HG02642 (cell line): Measurements from ENCODE around the gene SERTAD1.
A peak's percentile ranks its signal among the peaks of the same experiment; 100 is the strongest.

ENCODE experiments used
- ATAC-seq: cut with Tn5 transposase; IDR thresholded peaks from one replicate; pipeline ENCODE4 v1.9.1; 2021; ENCODE audit warnings: mild to moderate bottlenecking; ENCODE audit not compliant: unreplicated experiment, poor library complexity

The SERTAD1 gene

DNA sequence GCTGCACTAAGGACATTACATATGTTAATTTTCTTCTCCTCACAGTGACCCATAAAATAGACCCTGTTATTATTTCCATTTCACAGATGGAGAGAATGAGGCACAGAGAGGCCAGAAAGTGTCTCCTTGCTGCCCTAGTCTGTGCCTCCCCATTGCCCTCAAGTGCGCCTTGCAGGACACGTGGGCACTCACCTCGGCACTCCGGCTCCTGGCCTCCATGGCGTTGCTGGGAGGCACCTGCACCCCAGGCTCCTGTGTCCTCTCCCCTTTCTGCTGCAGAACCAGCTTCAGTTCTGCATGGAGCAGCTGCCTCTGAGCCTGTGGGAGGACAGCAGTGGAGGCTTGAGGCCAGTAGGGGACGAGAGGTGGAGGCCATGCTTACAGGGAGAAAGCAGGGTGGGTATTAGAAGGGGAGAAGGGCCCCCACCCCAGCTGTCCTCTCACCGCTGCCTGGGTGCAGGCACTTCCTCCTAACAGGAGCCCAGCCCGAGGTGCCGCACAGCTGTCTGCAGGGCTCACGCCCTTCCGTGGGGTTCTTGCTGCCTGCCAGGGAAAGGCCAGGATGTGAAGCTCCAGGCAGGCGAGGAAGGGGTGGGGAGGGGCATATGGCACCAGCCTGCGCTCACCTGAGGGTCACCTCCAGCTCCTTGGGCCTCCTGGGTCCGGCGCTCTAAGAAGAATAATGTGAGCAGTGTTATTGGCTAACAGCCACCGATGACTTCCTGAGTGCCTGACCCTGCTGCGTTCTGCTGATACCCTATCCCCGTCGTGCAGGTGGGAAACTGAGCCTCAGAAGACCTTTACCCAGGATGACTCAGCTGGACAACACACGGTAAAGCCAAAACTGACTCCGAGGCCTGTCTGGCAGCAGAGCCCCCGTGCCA is 17.8 kb downstream of the SERTAD1 start:
- no peak for ATAC-seq

DNA sequence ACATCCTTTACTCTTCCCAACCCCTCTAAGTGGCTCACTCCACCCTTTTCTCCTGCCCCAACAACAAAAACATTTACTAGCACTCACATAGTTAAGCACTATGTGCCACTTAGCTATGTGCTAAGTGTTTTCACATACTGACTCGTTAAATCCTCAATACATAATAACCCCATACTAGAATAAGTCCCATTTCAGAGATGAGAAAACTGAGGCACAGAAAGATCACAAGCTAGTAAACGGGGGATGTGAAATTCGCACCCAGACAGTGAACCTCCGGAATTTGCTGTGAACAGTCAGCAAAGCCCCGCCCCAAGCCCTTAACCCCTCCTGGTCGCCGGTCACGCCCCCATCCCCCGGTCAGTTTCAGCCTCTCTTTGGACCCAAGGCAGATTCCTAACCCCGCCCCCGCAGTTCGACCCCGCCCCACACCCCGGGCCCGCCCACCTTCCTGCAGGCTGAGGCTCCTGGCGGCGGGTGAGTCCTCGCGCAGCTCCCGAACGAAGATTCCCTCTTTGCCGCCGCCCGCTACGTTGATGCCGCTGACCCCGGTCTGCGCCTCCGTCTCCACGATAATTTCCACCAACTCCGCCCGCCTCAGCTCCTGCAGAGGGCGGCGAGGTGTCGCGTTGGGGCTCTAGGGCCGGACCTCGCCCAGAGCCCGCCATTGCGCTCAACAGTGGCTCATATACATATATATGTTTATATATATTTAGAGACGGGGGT is 22.4 kb downstream of the SERTAD1 start:
- ATAC-seq: peak; percentile 77

DNA sequence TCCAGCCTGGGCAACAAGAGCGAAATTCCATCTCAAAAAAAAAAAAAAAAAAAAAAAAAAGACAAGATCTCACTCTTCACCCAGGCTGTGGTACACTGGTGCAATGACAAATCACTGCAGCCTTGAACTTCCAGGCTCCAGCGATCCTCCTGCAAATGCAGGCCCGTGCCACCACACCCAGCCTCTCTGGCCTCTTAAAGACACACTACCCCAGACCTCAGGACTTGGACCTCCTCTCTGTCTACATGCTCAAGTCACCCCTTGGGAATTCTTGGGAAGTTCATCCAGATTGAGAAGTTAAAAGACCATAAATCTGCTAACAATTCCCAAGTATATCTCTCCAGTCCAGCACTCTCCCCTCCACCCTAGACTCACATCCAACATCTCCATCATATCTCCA is 25.2 kb downstream of the SERTAD1 start:
- no peak for ATAC-seq

DNA sequence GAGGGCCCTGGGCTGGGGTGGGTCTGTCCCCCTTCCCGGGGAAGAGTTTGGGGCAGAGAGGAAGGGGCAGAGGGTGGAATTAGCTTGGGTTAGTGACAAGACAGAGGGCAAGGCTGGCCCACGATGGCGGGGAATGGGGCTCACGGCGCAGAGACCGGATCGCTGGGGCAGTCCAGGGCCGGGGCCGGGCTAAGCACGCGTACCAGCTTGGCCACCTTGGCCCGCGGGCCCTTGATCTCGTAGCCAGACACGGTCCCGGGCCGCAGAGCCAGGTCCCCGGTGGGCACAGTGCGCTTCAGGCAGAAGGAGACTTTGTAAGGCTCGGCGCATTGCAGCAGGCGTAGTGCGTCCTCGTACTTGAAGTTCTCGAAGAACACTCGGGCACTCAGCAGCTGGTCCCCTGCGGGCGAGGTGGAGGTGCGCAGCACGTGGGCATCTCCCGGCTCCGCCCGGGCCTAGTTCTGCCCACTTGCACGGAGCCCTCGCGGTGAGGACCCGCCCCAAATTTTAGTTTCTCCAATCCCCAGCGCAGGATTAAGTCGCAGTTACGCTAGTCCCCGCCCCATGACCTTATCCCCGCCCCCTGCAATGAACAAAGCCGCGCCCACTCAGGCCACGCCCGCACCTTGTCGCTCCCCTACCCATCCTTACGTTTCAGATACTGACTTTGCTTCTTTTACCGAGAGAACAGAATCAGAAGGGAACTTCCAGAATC is 27.2 kb downstream of the SERTAD1 start:
- ATAC-seq: no peak

DNA sequence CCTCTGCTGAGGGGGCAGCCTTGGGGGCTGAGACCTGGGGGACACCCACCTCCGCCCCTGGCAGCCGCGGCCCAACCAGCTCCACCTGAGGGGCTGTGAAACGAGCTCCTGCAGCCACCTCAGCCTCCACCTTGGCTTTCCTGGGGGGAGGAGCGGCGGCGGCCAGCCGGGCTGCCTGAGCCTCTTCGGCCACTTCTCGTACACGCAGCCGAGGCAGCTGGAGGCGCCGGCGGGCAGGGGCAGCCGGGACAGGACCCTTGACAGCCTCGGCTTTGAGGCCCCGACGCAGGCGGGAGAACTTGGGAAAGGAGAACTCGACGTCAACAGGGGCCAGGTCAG is 28.3 kb downstream of the SERTAD1 start:
- no peak for ATAC-seq

DNA sequence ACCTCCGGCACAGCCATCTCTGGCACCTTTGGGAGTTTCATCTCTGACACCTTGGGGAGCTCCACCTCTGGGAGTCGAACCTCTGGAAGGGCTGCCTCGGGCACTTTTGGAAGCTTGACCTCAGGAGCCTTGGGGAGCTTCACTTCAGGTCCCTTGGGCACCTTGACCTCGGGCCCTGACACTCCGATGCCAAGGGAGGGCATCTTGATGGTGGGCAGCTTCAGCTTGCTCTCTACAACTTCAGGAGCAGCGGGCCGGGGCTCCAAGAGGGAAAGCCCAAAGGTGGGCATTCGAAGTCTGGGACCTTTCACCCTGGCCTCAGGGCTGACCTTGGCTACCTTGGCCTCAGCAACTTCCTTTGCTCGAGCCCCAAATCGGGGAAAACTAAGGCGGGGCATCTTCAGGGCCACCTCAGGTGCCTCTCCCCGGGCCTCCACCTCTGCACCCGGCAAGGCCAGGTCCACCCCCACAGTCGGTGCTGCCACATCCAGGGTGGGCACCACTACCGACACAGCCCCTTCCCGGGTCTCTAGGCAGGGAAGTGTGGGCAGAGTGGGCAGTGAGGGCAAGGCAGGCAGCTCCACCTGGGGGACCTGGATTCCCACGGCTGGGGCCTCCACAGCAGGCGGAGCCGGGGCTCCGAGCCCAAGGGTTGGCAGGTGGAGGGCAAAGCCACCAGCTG is 28.8 kb downstream of the SERTAD1 start:
- ATAC-seq: no peak

DNA sequence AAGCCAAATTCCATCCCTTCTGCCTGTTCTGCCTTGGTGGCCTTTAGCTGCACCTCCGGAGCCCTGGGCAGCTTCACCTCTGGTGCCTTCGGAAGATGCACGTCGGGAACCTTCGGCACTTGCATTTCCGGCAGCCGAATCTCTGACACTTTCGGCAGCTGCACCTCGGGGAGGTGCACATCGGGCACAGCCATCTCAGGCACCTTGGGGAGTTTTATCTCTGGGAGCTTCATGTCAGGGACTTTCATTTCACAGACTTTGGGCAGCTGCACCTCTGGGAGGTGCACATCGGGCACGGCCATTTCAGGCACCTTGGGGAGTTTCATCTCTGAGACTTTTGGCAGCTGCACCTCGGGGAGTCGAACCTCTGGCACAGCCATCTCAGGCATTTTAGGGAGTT is 29.8 kb downstream of the SERTAD1 start:
- ATAC-seq: no peak

DNA sequence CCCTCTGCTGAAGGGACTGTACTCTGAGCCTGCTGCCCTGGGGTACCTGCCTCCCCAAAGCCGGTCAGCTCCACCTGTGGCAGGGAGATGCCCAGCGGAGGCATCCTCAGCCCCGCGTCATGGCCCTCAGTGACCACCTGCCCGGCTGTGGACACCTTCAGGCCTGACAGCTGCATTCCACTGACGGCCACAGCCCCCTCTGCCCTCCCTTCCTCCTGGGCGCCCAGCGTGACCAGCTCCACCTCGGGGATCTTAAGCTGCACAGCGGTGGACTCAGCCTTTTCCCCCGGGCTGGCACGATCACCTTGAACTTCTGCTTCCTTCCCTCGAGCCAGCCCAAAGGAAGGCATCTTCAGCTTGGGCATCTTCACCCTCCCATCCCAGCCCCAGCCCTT is 31.0 kb downstream of the SERTAD1 start:
- no peak for ATAC-seq

DNA sequence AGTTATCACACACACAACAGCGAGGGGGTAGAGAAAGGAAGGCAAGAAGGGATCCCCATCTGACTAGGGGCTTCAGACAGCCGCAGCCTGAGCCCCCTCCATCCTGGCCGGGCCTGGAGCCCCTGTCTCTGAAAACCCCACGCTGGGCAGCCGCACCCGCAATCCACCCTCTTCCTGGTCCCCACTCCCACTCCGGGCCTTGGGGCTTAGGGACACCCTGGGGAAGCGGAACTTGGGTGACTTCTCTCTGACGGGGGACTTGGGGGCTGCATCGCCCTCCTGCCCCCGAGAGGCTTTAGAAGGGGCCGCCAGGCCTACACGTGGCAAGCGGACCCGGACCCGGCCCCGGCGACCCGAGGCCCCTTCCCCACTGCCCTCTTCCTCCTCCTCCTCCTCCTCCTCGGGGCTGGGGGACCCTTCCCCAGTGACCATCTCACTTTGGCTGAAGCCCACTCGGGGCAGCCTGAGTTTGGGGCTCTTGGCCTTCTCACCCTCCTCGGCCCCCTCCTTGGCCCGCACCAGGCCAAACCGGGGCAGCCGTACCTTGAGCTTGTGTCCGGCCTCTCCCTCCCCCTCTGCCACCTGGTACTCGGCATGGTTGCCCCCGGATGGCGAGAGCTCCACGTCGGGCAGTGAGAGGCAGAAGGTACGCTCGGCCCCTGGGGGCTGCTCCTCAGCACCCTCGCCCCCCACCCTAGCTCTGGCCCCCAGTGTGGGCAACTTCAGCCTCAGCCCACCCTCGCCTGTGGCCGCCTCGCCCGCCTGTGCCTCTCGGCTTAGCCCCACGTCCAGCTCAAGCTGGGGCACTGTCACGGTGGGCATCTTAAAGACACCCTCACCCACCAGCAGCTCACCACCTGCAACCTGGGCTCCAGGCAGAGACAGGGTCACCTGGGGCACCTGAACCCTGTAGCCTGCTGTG is 31.6 kb downstream of the SERTAD1 start:
- ATAC-seq: no peak

DNA sequence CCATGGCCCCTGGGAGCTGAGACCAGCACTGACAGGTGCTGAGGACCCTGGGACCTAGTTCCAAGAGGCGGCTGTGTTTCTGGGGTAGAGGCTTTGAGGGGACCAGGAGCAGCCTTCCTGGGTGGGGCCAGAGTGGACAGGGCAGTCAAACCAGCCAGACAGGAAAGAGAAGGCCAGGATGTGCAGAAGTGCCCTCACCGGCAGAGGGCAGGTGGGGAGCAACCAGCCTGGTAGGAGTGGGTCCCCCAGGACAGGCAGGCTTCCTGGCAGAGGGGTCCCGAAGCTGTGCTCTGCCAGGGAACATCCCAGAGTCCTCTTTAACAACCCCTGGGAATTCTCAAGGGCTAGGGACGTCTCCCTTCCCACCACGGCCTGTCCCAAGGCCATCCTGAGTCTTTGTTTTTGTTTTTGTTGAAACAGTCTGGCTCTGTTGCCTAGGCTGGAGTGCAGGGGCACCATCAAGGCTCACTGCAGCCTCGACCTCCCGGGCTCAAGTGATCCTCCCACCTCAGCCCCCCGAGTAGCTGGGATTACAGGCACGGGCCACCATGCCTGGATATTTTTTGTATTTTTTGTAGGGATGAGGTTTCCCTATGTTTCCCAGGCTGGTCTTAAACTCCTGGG is 32.8 kb downstream of the SERTAD1 start:
- no peak for ATAC-seq

DNA sequence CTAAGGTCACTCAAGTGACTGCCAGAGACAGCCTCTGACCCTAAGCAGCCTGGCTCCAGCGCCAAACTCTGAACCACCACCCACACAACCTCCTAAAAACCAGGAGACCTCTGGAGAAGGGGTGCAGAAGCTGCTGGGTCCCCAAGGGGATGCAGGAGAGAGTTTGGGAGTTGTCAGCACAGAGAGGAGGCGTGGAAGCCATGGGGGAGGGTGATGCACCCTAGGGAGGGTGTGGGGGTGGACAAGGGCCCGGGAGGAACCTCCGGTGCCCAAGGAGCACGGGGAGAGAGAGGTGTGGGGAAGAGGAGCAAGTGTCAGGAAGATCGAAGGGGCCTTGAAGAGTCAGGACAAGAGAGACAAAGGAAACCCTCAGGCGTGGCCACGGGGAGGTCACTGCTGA is 33.7 kb downstream of the SERTAD1 start:
- no peak for ATAC-seq

DNA sequence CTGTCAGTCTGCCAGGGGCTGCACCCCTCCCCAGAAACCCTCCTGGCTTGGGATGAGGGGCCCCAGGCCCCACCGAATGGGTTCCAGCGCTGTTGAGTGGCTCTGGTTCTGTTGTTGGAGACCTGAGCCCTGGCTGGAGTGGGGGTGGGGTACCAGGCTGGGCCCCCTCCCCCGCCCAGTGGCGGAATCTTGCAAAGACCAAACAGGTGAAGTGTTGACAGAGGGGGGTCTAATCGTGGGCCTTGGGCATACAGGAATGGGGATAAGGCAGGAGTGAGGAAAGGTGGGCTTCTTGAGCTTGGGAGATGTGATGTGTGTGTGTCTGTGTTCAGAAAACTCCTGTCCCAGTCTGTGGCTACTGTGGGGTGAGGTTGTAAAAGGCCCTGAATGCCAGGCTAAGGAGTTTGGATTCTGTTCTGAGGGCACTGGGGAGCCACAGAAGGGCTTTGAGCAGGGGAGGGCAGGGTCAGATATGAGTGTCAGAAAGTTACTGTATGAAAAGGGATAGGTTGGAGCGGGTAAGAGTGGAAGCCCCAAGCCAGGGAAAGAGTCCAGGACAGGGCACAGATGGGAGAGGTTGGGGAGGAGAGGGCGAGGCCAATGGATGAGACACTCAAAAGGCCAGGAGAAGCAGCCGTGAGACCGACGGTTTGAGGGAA is 35.6 kb downstream of the SERTAD1 start, which contains the start of gene HIPK4:
TSS of gene HIPK4 (minus strand) at position 98 of the 659 bp plus-strand sequence. CDS start 279 bp downstream, outside the sequence.
- no peak for ATAC-seq

DNA sequence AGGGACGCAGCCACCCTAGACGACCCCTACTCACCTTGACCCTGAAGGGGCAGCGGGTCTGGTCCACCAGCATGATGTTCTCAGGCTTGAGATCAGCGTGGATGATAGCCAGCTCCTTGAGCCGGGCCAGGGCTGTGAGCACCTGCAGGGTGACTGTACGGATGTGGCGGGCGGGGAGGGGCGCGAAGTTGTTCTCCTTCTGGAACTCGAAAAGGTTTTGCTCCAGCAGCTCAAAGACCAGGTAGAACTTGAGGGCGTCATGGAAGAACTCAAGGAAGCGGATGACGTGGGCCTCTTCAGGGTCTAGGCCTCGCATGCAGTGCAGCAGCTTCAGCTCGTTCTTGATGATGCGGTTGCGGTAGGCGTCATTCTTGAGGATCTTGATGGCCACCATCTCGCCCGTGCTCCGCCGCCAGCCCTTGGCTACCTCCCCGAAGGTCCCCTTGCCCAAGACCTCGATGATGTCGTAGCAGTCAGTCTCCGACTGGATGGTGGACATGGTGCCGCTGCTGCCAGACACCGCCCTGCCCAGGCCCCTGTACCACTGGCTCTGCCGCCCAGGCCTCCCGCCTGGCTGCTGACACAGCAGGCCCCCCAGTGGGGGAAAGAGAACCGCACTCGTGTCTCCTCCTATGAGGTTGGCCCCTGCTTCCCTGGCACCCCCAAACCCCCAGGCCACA is 36.2 kb downstream of the SERTAD1 start:
- ATAC-seq: no peak

DNA sequence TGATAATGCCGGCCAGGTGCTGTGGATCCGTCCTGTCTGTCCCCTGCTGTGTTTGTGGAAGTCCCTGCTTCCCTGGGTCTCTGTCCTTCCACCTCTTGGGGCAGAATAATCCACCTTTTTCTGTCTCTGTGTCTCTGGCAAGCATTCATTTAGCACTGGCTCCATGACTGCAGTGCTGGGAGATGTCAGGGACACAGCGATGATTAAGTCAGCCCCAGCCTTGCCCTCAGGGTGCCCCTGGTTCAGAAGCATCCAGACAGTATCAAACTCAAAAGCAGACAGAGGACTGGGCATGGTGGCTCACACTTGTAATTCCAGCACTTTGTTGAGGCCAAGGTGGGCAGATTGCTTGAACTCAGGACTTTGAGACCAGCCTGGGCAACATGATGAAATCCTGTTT is 37.3 kb downstream of the SERTAD1 start:
- no peak for ATAC-seq

DNA sequence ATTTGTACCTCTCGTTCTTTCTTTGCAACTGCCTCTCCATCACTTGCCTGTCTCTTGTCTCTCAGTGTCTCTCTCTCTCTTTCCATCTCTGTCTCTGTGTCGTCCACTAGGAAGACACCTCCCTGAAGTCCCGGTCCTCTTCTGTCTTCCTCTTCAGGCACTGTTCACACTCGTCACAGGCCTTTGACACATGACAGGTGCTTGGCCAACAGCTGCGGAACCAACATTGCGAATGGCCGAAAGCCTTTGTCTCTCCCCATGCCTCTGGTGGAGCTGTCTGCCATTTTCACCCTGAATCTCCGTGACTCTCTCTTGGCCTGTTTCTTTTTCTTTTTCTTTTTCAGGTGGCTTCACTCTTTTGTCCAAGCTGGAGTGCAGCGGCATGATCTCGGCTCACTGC is 38.6 kb downstream of the SERTAD1 start:
- ATAC-seq: no peak

DNA sequence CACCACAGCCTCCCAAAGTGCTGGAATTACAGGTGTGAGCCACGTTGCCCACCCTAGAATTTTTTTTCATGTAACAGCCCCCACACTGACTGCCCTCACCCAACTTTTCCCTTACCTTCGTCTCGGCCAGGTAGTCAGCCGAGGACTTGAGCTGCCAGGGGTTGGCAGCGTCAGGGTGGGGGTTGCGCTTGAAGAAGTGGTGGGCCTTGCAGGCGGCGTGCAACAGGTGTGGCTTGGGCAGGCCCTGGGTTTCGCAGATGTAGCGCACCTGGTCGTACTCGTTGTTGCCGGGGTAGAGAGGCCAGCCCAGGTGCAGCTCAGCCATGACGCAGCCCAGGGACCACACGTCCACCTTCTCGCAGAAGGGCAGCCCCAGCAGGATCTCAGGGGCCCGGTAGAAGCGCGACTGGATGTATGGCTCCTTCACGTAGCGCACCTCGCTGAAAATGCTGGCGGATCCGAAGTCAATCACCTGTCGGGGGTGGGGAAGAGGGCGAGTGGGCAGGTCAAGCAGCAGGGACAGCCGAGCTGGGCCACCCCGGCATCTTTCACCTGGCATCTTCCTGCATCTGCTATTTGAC is 42.0 kb downstream of the SERTAD1 start:
- no peak for ATAC-seq

DNA sequence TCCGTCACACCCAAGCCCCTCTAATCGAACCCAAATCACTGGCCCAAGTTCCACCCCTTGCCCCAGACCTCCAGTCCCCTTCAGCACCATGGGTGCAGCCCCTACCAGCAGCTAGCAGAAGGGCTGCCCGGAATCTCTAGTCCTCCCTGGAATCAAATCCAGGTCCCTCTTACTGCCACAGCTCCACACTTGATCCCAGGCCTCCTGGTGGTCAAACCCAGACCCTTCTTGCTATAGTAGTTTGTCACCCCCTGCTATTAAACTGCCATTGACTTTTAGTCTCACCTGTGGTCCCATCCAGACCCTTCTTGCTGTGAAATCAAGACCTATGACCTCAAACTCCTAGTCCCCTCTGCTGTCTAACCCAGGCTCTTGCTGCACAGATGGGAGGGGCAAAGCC is 44.5 kb downstream of the SERTAD1 start:
- no peak for ATAC-seq
